Nephron progenitor cell (in vitro differentiated cells): ENCODE results near the gene ST6GAL1.
"Not testable (repeated sequence)": the region's sequence is repeated elsewhere in the genome, so short reads cannot be mapped to it uniquely, and the experiment has no call there.

Source experiments
- DNase-seq: peaks from one replicate; pipeline ENCODE4 v3.0.0; 2021
- H3K27ac Mint-ChIP-seq: 2 replicates; pipeline ENCODE4 v1.8.0; 2021; ENCODE audit warnings: mild to moderate bottlenecking, moderate library complexity, mixed read lengths
- H3K27me3 Mint-ChIP-seq: 2 replicates; pipeline ENCODE4 v1.8.0; 2021; ENCODE audit warnings: mild to moderate bottlenecking, low read depth, mixed read lengths; ENCODE audit not compliant: poor library complexity
- H3K36me3 Mint-ChIP-seq: 2 replicates; pipeline ENCODE4 v1.8.0; 2021; ENCODE audit warnings: low read depth, mixed read lengths
- H3K4me1 Mint-ChIP-seq: 2 replicates; pipeline ENCODE4 v1.8.0; 2021; ENCODE audit warnings: mixed read lengths
- H3K4me3 Mint-ChIP-seq: 2 replicates; pipeline ENCODE4 v1.8.0; 2021; ENCODE audit warnings: mild to moderate bottlenecking, moderate library complexity, mixed read lengths
- H3K9me3 Mint-ChIP-seq: 2 replicates; pipeline ENCODE4 v1.8.0; 2021; ENCODE audit warnings: mild to moderate bottlenecking, moderate library complexity, mixed read lengths
- TF ChIP-seq, protein P1 (sequence below): fragments of 200-600 bp; sonication (generic); IDR thresholded peaks from 2 replicates; pipeline ENCODE4 v1.5.0; 2021; ENCODE audit warnings: antibody characterized with exemption

The ST6GAL1 gene

DNA sequence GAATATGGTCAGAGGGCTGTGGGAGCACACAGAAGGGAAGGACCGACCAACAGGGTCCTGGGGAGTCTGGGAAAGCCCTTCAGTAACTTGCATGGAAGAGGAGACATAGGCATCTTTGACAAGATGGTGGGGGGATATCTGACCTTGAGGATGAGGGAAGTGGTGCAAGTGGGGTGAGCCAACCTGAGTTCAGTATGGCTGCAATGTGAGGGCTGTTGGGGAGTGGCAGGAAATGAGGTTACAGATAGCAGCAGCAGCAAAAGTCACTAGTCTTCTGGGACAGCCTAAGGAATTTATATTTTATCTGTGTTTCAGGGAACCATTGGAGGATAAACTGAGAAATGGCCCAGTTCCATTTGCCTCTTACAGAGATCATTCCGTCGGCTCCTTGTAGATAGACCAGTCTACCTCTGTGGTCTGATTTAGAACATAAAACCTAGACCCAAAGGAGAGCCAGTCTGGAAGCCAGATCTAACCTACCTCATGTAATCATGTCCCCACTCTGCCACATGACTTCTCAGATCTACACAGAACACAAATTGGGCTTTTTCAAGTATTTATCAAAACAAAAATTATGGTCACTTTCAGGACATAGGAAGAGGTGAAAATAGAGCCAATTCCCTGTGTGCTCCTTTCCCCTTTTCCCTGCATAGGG lies 75.6 kb downstream of the ST6GAL1 start:
- TF ChIP-seq, protein P1, sequence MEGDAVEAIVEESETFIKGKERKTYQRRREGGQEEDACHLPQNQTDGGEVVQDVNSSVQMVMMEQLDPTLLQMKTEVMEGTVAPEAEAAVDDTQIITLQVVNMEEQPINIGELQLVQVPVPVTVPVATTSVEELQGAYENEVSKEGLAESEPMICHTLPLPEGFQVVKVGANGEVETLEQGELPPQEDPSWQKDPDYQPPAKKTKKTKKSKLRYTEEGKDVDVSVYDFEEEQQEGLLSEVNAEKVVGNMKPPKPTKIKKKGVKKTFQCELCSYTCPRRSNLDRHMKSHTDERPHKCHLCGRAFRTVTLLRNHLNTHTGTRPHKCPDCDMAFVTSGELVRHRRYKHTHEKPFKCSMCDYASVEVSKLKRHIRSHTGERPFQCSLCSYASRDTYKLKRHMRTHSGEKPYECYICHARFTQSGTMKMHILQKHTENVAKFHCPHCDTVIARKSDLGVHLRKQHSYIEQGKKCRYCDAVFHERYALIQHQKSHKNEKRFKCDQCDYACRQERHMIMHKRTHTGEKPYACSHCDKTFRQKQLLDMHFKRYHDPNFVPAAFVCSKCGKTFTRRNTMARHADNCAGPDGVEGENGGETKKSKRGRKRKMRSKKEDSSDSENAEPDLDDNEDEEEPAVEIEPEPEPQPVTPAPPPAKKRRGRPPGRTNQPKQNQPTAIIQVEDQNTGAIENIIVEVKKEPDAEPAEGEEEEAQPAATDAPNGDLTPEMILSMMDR = no peak
- peaks cover 27% of the 10 kb centered on the region for H3K4me1 Mint-ChIP-seq
- H3K27me3 Mint-ChIP-seq = no peaks in the 10 kb centered on the region
- no peak for DNase-seq
- no peak overlapping the region for H3K4me3 Mint-ChIP-seq
- peak overlapping the region; percentile 87 for H3K27ac Mint-ChIP-seq
- H3K9me3 Mint-ChIP-seq = peaks cover 25% of the 10 kb centered on the region
- H3K36me3 Mint-ChIP-seq = peaks cover 93% of the 10 kb centered on the region

DNA sequence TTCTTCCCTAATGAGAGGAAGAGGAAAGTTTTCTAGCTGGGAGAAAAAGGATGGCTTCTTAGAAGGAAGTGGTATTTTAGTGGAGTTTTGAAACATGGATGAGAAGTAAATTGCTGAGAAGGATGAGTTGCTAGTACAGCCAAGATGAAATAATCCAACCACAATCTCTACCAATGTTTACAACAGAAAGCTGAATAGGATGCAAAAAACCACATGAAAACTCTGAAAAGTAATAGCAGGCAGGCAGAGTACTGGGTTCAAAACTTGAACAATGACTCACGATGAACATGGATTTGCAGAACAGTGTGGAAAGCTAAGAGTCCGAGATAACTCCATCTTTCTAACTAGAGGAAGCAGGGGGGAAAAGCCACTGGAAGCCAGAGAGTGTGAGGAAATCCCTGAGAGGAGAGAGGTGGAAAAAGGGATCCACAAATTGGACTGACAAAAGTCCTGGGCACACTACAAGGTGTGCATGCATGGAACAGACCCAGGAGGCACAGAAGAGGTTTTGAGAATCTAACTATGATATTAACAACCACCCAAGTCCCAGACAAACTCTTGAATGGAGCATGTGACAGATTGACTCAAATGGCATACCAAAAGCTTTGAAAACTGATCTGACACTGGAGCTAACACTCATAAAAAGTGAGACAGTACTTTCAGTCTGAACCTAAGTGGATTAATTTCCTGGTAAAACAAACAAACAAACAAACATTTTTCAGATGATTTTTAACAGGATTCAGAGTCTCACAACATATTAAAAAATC lies 76.7 kb downstream of the ST6GAL1 start:
- Mint-ChIP-seq H3K36me3 (peaks cover 96% of the 10 kb centered on the region), H3K4me1 (peaks cover 38% of the 10 kb centered on the region), H3K27me3 (peaks cover 4% of the 10 kb centered on the region), H3K4me3 (no peak overlapping the region), H3K27ac (peak overlapping the region; percentile 83), H3K9me3 (peaks cover 25% of the 10 kb centered on the region)
- no peak for DNase-seq
- TF ChIP-seq, protein P1 = no peak

DNA sequence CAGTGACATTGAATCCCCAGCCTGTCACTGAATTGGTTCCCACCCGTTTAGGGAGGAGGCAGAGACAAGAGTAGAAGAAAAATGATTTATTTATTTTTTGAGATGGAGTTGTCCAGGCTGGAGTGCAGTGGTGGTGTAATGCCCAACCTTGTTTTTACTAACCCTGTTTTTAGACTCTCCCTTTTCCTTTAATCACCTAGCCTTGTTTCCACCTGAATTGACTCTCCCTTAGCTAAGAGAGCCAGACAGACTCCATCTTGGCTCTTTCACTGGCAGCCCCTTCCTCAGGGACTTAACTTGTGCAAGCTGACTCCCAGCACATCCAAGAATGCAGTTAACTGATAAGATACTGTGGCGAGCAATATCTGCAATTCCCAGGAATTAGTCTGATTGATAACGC lies 80.1 kb downstream of the ST6GAL1 start:
- peaks cover 21% of the 10 kb centered on the region for H3K9me3 Mint-ChIP-seq
- peak overlapping the region; percentile 97 for H3K27ac Mint-ChIP-seq
- not testable (repeated sequence) for DNase-seq, H3K27me3 Mint-ChIP-seq, H3K4me3 Mint-ChIP-seq
- peaks cover 96% of the 10 kb centered on the region for H3K36me3 Mint-ChIP-seq
- H3K4me1 Mint-ChIP-seq = peaks cover 58% of the 10 kb centered on the region

DNA sequence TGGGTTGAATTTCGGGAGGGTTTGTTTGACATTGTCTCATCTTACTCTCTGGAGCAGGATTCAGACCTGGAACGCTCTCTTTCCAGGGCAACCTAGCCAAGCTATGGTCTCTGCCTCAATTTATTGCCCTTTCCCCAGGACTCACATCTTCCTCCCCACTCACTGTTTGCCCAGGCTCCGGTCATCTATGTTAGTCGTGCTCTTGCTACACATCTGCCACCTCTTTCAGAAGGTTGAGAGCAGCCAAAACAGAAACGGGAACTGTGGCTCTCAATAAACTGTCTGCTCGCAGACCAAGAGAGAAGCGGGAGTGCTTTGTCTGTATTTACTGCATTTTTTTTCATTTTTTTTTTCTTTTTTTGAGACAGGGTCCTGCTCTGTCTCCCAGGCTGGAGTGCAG lies 81.6 kb downstream of the ST6GAL1 start:
- TF ChIP-seq, protein P1 = no peak
- H3K36me3 Mint-ChIP-seq = peaks cover 94% of the 10 kb centered on the region
- H3K4me1 Mint-ChIP-seq = peaks cover 57% of the 10 kb centered on the region
- no peak for DNase-seq
- H3K4me3 Mint-ChIP-seq = no peak overlapping the region
- peak overlapping the region; percentile 96 for H3K27ac Mint-ChIP-seq
- H3K27me3 Mint-ChIP-seq = peaks cover 4% of the 10 kb centered on the region
- peaks cover 16% of the 10 kb centered on the region for H3K9me3 Mint-ChIP-seq

DNA sequence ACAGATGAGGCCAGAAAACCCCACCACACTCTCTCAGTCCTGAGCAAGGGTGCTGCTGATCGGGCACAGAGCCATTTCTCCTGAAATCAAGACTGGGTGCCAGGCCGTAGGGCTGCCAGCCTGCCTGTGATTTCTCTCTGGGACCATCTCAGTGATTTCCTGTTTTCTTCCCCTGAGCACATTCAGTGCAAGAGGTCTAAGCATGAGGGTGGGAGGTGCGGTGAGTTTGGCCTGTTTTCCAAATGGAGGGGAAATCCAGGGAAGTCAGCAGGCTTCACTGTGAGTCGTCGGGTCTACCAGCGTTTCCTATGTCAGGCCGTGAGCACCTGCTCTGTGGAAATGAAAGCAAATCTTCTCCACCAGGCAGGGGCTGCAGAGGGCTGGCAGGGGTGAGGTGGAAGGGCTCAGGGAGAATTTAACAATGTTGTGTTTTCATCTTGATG lies 82.3 kb downstream of the ST6GAL1 start:
- no peak overlapping the region for H3K4me3 Mint-ChIP-seq
- TF ChIP-seq, protein P1 = no peak
- peaks cover 11% of the 10 kb centered on the region for H3K9me3 Mint-ChIP-seq
- H3K27me3 Mint-ChIP-seq = peaks cover 4% of the 10 kb centered on the region
- H3K4me1 Mint-ChIP-seq = peaks cover 61% of the 10 kb centered on the region
- H3K27ac Mint-ChIP-seq = peak overlapping the region; percentile 74
- no peak for DNase-seq
- peaks cover 94% of the 10 kb centered on the region for H3K36me3 Mint-ChIP-seq

DNA sequence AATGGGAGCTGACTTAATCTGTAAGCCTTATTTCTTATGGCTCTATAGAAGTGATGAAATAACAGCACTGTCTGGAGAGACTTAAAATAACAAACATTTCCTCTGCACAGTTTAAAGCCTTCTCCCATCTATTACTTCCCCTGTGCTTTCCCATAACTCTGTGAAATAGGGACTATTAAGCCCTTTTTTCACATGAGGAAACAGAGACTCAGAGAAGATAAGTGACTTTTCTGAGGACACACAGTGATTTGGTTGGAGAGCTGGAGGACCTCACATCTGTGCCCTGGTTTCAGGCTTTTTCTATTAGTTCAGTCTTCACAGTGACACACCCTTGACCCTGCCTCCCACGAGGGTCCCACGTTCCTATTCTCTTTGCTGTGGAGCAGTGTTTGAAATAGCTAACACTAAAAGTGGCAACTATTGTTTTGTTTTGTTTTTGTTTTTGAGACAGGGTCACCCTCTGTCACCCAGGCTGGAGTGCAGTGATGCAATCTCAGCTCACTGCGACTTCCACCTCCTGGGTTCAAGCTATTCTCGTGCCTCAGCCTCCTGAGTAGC lies 82.9 kb downstream of the ST6GAL1 start:
- Mint-ChIP-seq H3K27ac (peak overlapping the region; percentile 74), H3K4me3 (no peak overlapping the region)

More for the DNA sequence above, 82.9 kb downstream of the ST6GAL1 start:
- Mint-ChIP-seq H3K4me1 (peaks cover 67% of the 10 kb centered on the region), H3K36me3 (peaks cover 94% of the 10 kb centered on the region), H3K27me3 (peaks cover 4% of the 10 kb centered on the region), H3K9me3 (peaks cover 5% of the 10 kb centered on the region)
- no peak for DNase-seq
- TF ChIP-seq, protein P1 = no peak
